Hippocampal formation (tissue), 2 donors: Measurements from ENCODE around the gene LRRC59.
"Not testable (repeated sequence)": the region's sequence is repeated elsewhere in the genome, so short reads cannot be mapped to it uniquely, and the experiment has no call there.

Experiments
- DNase-seq, 2 donors: peaks; one replicate each; lab custom pipeline; 2025; lab: John Stamatoyannopoulos, UW

The LRRC59 gene

GRCh38 chr17:50397111-50397918 is at the start of gene LRRC59:
LRRC59 (minus strand) TSS chr17:50397523; CDS start chr17:50397317, 206 bp downstream.
- DNase-seq: peak; percentile 58 to 75

- no peak for DNase-seq
Observed at GRCh38 chr17:50445730-50446325, 48.5 kb upstream of the LRRC59 start.

DNA sequence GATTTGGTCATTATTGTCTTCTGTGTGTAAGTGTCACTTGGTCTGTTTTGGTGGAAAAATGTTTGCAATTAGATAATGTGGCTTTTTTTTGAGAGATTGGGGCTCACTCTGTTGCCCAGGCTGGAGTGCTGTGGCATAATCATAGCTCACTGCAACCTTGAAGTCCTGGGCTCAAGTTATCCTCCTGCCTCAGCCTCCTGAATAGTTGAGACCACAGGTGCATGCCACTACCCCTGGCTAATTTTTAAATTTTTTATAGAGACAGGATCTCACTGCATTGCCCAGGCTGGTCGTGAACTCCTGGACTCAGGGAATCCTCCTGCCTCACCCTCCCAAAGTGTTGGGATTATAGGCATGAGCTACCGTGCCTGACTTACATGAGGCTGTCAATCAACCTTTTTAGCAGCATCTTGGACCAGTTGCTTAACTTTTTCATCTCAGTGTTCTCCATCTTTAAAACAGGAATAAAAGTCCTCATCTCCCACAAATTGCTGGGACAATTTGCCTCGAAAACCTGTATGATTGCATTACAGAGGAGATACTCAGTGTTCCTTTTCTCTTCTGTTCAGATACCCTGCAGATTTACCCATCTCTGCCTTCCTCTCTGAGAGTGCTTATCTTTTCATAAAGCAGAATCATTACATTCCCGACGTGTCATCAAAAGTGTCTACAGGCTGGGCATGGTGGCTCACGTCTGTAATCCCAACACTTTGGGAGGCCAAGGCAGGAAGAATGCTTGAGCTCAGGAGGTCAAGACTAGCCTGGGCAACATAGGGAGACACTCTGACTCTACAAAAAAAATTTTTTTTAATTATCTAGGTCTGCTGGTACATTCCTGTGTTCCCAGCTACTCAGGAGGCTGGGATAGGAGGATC is 47.8 kb upstream of the LRRC59 start:
- DNase-seq: no peak

DNA sequence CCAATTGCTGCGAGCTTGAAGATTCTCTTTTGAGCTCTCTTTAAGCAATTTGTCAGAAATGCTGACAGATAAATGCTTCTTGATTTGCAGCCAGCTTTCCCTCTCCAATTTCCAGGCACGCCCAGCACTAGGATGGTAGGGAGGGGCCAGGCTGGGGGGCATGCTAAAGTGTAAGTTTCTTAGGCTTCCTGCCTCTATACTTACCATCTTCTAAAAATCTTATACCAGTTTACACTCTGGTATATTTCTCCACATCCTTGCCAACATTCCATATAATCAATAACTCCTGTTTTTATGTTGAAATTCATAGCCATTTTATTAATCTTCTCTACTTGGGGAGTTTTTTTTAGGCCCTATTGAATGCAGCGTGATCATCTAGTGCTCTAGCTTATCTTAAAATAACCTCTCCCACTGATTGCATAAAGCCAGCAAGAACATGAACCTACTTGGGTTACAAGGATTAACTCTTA is 46.2 kb upstream of the LRRC59 start:
- DNase-seq: no peak

DNA sequence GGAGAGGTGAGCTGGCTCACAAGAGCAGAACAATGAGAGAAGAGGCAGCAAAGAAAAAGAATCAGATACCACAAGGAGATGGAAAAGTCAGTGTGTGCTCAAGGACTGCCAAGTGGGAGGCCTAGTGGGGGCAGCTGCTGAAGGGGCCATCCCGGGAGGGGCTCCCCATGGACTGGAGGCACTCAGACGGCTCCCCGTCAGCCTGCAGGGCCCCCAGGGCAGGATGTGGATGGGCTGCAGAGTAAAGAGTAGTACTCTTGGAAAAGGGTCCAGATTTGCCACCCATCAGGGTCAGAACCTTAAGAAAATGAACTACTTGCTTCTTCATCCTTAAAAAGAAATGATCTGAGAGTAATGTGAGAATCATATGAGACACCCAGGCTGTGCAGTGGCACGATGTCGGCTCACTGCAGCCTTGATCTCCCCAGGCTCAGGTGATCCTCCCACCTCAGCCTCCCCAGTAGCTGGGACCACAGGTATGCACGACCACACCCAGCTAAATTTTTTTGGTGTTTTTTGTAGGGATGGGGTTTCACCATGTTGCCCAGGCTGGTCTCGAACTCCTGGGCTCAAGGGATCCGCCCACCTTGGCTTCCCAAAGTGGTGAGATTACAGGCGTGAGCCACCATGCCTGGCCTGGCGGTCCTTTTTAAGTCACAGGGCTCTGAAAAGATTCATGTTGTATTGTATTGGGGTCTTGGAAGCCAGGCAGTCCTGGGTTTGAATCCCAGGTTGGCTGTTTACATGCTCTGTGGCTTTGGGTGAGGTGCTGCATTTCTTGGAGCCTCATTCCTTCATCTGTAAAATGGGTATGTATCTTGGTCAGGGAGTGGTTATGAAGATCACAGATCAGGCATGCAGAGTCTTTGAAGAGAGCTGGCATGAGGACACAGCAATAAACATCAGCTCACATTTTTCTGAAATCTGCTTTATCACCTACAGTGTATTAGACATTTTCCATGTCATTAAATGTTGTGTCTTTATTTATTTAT is 43.8 kb upstream of the LRRC59 start:
- DNase-seq: no peak

DNA sequence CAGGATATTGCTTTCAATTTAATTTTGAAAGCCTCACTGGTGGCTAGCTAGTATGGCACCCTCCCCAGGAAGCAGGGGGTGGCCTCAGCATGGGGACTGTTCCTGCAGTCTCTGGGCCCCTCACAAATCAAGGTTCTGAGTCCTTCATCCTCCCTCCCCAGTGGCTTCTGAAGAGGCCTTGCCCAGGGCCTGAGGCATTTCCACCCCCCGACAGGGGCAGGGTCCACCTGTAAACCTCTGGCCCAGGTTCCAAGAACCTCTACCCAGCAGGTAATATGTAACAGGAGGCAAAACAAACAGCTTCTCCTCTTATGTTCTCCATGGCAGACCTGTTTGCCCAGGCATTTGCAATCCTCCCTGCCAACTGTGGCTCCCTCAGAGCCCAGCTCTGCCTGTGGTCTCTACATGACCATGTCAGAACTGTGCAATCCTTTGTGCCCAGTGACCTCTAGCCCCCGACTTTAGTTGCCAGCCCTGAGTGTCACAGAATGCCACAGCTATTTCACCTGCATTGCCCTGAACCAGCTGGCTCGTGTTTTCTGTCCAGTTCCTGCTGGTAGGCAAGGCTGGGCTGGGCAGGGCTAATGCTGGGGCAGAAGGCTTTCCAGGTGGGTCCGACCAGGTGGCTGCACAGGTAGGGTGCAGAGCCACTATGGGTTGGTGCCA is 43.0 kb upstream of the LRRC59 start:
- DNase-seq: no peak

DNA sequence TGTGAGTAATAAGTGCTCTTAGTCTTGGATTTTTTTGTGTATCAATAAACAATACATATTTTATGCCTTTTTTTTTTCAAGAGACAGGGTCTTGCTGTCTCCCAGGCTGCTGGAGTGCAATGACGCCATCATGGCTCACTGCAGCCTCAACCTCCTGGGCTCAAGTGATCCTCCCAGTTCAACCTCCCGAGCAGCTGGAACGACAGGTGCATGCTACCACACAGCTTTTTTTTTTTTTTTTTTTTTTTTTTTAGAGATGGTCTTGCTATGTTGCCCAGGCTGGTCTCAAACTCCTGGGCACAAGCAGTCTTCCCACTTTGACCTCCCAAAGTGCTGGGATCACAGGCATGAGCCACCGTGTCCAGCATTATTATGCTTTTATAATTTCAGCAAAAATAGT is 41.7 kb upstream of the LRRC59 start:
- no peak for DNase-seq

GRCh38 chr17:50437409-50437808 is 40.1 kb upstream of the LRRC59 start:
- no peak for DNase-seq

GRCh38 chr17:50432125-50432762 is 34.9 kb upstream of the LRRC59 start:
- DNase-seq: no peak

- DNase-seq: no peak
Observed at GRCh38 chr17:50430821-50431618, 33.7 kb upstream of the LRRC59 start.

- DNase-seq: no peak
Observed at GRCh38 chr17:50429793-50430192, 32.5 kb upstream of the LRRC59 start.

GRCh38 chr17:50428831-50429424 is 31.6 kb upstream of the LRRC59 start:
- no peak for DNase-seq

DNA sequence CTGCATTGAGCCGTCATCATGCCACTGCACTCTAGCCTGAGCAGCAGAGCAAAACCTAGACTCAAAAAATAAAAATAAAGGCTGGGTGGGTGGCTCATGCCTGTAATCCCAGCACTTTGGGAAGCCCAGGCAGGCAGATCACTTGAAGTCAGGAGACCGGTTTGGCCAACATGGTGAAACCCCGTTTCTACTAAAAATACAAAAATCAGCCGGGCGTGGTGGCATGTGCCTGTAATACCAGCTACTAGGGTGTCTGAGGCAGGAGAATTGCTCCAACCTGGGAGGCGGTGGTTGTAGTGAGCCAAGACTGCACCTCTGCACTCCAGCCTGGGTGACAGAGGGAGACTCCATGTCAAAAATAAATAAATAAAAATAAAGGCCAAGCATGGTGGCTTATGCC is 30.8 kb upstream of the LRRC59 start:
- not testable (repeated sequence) for DNase-seq

GRCh38 chr17:50426814-50427787 is 29.8 kb upstream of the LRRC59 start:
- DNase-seq: no peak

GRCh38 chr17:50426472-50426782 is 29.1 kb upstream of the LRRC59 start:
- DNase-seq: no peak

DNA sequence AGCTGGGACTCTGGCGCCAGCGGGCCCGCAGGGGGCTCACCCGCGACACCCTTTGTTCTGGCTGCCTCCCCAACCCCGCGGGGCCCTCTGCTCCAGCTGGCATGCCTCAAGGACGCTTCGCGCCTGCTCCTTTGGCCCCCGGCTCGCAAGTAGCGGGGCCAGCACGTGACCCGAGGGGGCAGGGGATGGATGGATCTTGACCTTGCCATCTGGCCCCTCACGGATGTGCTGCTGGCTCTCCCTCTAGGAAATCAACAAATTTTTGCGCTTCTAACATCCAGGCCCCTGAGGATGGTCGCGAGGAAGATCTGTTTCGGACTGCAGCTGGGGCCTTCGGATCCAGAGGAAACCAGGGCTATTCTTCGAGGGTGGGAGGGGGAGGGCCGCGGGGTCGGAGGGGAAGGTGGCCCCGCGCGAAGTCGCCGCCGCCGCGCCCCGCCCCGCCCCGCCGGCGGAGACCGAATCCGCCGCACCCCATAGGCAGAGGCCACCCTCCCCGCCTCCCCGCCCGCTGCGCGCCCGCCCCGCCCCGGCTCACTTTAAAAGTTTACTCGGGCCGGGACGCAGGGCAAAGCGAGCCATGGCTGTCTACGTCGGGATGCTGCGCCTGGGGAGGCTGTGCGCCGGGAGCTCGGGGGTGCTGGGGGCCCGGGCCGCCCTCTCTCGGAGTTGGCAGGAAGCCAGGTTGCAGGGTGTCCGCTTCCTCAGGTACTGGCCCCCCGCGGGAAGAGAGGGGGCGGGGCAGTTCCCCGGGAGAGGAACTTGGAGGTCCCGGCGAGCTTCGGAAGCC is 28.6 kb upstream of the LRRC59 start, which contains the start of gene ACSF2:
Gene ACSF2 (plus strand): TSS at position 537 of the 790 bp plus-strand sequence. CDS start 44 bp downstream, at position 581.
- DNase-seq: peak in 1 of 2 donors; percentile 60
